Measurements from ENCODE around the gene TRABD2B. TPM values are rescaled to one million over a fixed set of nuclear protein-coding genes. Genes with fewer than 3 reads are reported as not detected.

Gene TRABD2B
- total and polyA plus RNA-seq, 2 donors (not counting 3 experiments of a cell fraction or from before 2014, with no cell fraction given) = not detected

DNA sequence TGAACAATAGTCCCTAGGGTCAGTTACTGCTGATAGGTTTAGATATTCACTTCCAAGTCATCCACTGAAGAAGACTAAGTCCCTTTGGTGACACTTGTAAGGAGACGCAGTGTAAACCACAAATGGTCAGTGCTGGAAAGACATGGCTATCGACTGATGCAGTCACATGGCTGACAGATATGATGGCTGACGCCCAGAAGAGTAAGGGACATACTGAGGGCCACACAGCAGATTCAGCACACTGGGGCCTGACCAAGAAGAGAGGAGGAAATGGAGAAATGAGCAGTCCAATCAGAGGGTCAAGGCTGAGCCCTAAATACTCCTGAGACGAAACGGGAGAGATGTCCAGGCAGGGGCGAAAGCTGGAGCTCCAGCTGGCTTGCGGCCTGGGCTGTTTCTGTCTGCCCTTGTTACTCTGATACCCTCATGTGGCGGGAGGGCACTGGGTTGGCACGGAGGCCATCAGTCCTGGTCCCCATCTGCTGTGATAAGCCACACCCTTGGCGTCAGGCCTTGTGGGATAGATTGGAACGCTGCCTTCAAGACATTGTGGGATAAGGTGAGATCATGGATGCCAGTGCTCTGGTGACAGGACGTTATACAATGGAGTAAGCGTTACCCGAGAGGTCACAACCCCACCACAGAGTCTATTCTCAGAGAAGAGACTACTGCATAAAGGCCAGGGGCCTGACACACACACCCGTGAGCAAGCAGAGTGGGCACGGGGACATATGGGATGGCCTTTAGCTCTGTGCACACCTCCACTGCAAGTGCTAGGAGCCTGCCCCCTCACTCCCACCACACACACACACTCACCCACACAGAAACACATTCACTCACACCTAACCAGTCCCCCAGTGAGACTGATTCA, 158.4 kb downstream of the TRABD2B start:
- ChIA-PET POLR2A (no interaction called here), CTCF (no interaction called here)
- no peak overlapping the region for H2AFZ ChIP-seq (ENCODE audit: low read depth, low read length)
- DNase-seq (ENCODE audit: low read depth, low spot score) = no peak
- H3K27me3 ChIP-seq (ENCODE audit: control insufficient read depth in 2 of 2, insufficient read depth in 2 of 2, low read length in 2 of 2) = no peaks in the 10 kb centered on the region
- no peaks in the 10 kb centered on the region for H3K79me2 ChIP-seq (ENCODE audit: control insufficient read depth, insufficient read depth, low read length)
- intact Hi-C loops (cut with micrococcal nuclease) = no loop called here
- no peak overlapping the region for H3K4me2 ChIP-seq (ENCODE audit: insufficient read depth, low read length)
- H3K9me1 ChIP-seq (replicated peaks; ENCODE audit: control insufficient read depth, extremely low read depth, insufficient read depth, low read length) = no peaks in the 10 kb centered on the region
- H4K20me1 ChIP-seq (replicated peaks; ENCODE audit: control insufficient read depth, extremely low read depth, insufficient read depth, low read length) = no peaks in the 10 kb centered on the region
- H3K4me1 ChIP-seq (ENCODE audit: control insufficient read depth, extremely low read depth, insufficient read depth, low read length) = no peaks in the 10 kb centered on the region
- H3K27ac ChIP-seq (ENCODE audit: insufficient read depth, low read depth, low read length) = no peak overlapping the region
- dilution Hi-C loops (cut with MboI; ENCODE audit: extremely low pct_ligation_motif_present, low sequenced_read_pairs) = no loop called here
- H3K9me3 ChIP-seq (replicated peaks; ENCODE audit: control insufficient read depth, insufficient read depth, low read length) = no peaks in the 10 kb centered on the region
- no TSS peak for BruUV-seq (replicated peaks)
- H3K4me3 ChIP-seq (replicated peaks in 1 of 3; ENCODE audit: insufficient read depth in 1 of 3, low read depth in 1 of 3, low read length in 3 of 3) = no peak overlapping the region
- H3K36me3 ChIP-seq (ENCODE audit: control insufficient read depth in 2 of 2, extremely low read depth in 1 of 2, insufficient read depth in 2 of 2, low read length in 2 of 2) = no peaks in the 10 kb centered on the region
- H3K9ac ChIP-seq (replicated peaks; ENCODE audit: extremely low read depth, insufficient read depth, low read length) = no peak overlapping the region
- no peak for TF ChIP-seq FOS (IDR thresholded peaks at IDR 0.05; ENCODE audit: borderline replicate concordance, insufficient read depth, low read length)
- TF ChIP-seq, protein P1, sequence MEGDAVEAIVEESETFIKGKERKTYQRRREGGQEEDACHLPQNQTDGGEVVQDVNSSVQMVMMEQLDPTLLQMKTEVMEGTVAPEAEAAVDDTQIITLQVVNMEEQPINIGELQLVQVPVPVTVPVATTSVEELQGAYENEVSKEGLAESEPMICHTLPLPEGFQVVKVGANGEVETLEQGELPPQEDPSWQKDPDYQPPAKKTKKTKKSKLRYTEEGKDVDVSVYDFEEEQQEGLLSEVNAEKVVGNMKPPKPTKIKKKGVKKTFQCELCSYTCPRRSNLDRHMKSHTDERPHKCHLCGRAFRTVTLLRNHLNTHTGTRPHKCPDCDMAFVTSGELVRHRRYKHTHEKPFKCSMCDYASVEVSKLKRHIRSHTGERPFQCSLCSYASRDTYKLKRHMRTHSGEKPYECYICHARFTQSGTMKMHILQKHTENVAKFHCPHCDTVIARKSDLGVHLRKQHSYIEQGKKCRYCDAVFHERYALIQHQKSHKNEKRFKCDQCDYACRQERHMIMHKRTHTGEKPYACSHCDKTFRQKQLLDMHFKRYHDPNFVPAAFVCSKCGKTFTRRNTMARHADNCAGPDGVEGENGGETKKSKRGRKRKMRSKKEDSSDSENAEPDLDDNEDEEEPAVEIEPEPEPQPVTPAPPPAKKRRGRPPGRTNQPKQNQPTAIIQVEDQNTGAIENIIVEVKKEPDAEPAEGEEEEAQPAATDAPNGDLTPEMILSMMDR (IDR thresholded peaks at IDR 0.05; ENCODE audit: extremely low read depth in 1 of 2, insufficient read depth in 1 of 2, low read depth in 1 of 2, low read length in 2 of 2) = no peak
- TF ChIP-seq EZH2 (IDR thresholded peaks at IDR 0.05; ENCODE audit: borderline replicate concordance, low read depth, low read length, severe bottlenecking) = no peak
- TF ChIP-seq, protein P2, sequence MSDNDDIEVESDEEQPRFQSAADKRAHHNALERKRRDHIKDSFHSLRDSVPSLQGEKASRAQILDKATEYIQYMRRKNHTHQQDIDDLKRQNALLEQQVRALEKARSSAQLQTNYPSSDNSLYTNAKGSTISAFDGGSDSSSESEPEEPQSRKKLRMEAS (IDR thresholded peaks at IDR 0.05; ENCODE audit: insufficient read depth, insufficient read length) = no peak
- no peak for TF ChIP-seq JUN (IDR thresholded peaks at IDR 0.05; ENCODE audit: borderline replicate concordance, insufficient read depth, insufficient read length, low read depth)
- TF ChIP-seq POLR2AphosphoS5 (IDR thresholded peaks at IDR 0.05; ENCODE audit: insufficient read depth, low read depth, low read length) = no peak
- no peak for TF ChIP-seq MYC (IDR thresholded peaks at IDR 0.05; ENCODE audit: low read depth, low read length)
- no peak for TF ChIP-seq GATA2 (IDR thresholded peaks at IDR 0.05; ENCODE audit: insufficient read depth, insufficient read length, low read depth, low read length)
- FAIRE-seq = no peak
